GM23338 (cell line): ENCODE data around the gene ART4. TPM values are rescaled to one million over a fixed set of nuclear protein-coding genes. Genes with fewer than 3 reads are reported as not detected.

Experiments used
- ATAC-seq: fragments of 200-7000 bp; cut with Tn5 transposase; 3 replicates; pipeline ENCODE4 v1.9.1; 2020
- DNase-seq: peaks from one replicate; pipeline ENCODE4 v3.0.0-alpha.2; 2015; ENCODE audit warnings: low spot score
- H2AFZ ChIP-seq: fragments of 200-600 bp; sonication (generic); 2 replicates; pipeline ENCODE4 v1.8.0; 2016; ENCODE audit warnings: antibody characterized with exemption, mild to moderate bottlenecking, moderate library complexity
- H3F3A ChIP-seq: fragments of 200-600 bp; sonication (generic); replicated peaks from 2 replicates; pipeline ENCODE4 v1.8.0; 2017; ENCODE audit warnings: antibody characterized with exemption, mixed run types, low read depth
- H3K27ac ChIP-seq: fragments of 200-600 bp; sonication (generic); 2 replicates; pipeline ENCODE4 v1.6.1; 2016; ENCODE audit warnings: low read depth
- H3K27me3 ChIP-seq: fragments of 200-600 bp; sonication (generic); 2 replicates; pipeline ENCODE4 v1.8.0; 2016; ENCODE audit warnings: mild to moderate bottlenecking, mixed run types, moderate library complexity; ENCODE audit not compliant: insufficient read depth
- H3K36me3 ChIP-seq: fragments of 200-600 bp; sonication (generic); 2 replicates; pipeline ENCODE4 v1.8.0; 2016; ENCODE audit warnings: mild to moderate bottlenecking; ENCODE audit not compliant: insufficient read depth
- H3K4me1 ChIP-seq: fragments of 200-600 bp; sonication (generic); 2 replicates; pipeline ENCODE4 v1.8.0; 2016; ENCODE audit warnings: mild to moderate bottlenecking, moderate library complexity; ENCODE audit not compliant: insufficient read depth
- H3K4me2 ChIP-seq: fragments of 200-600 bp; sonication (generic); 2 replicates; pipeline ENCODE4 v1.7.1; 2017; ENCODE audit warnings: mixed run types
- H3K4me3 ChIP-seq: fragments of 200-600 bp; sonication (generic); 2 replicates; pipeline ENCODE4 v1.6.1; 2016; ENCODE audit warnings: mixed run types
- H3K79me2 ChIP-seq: fragments of 200-600 bp; sonication (generic); replicated peaks from 2 replicates; pipeline ENCODE4 v1.8.0; 2017; ENCODE audit warnings: mild to moderate bottlenecking; ENCODE audit not compliant: insufficient read depth
- H3K9me2 ChIP-seq: fragments of 200-600 bp; sonication (generic); 2 replicates; pipeline ENCODE4 v1.8.0; 2017; ENCODE audit not compliant: insufficient read depth
- H4K20me1 ChIP-seq: fragments of 200-600 bp; sonication (generic); replicated peaks from 2 replicates; pipeline ENCODE4 v1.8.0; 2017; ENCODE audit warnings: mild to moderate bottlenecking; ENCODE audit not compliant: insufficient read depth
- H3K27ac Mint-ChIP-seq: 2 replicates; pipeline ENCODE4 v1.8.0; 2020; ENCODE audit warnings: inconsistent platforms, mild to moderate bottlenecking, moderate library complexity, mixed read lengths
- H3K27me3 Mint-ChIP-seq: 3 replicates; pipeline ENCODE4 v1.8.0; 2022; ENCODE audit warnings: low read depth, mild to moderate bottlenecking, moderate library complexity, mixed read lengths, inconsistent platforms; ENCODE audit not compliant: insufficient read depth, poor library complexity
- H3K36me3 Mint-ChIP-seq: 3 replicates; pipeline ENCODE4 v1.8.0; 2021; ENCODE audit warnings: low read depth, mild to moderate bottlenecking, inconsistent platforms, moderate library complexity, mixed read lengths
- H3K4me1 Mint-ChIP-seq: 3 replicates; pipeline ENCODE4 v1.8.0; 2020; ENCODE audit warnings: mild to moderate bottlenecking, inconsistent platforms, mixed read lengths
- H3K4me3 Mint-ChIP-seq: 3 replicates; pipeline ENCODE4 v1.8.0; 2021; ENCODE audit warnings: moderate library complexity, mild to moderate bottlenecking, inconsistent platforms, mixed read lengths
- H3K9me3 Mint-ChIP-seq: 3 replicates; pipeline ENCODE4 v1.8.0; 2020; ENCODE audit warnings: moderate library complexity, mild to moderate bottlenecking, inconsistent platforms, mixed read lengths
- polyA plus RNA-seq: library from polyadenylated mRNA; unstranded; fragments of >200 nt; fragmentation: Nextera tagmentation; extraction: Ambion mirVana; gene quantifications from 2 replicates; pipeline ENCODE4 v1.2.1, GENCODE V29; 2016
- total RNA-seq: library from RNA; depleted of rRNA; stranded (reverse); fragments of >200 nt; shearing (Covaris generic); gene quantifications from 2 replicates; pipeline ENCODE4 v1.2.3, GENCODE V29; 2014
- TF ChIP-seq, protein P1 (sequence below), 2 experiments: fragments of 200-600 bp in 1 of 2; sonication (generic) in 1 of 2; conservative IDR thresholded peaks; 2 replicates each; pipeline versions ENCODE4 v1.5.1 to v1.6.1; 2016 to 2017; ENCODE audit warnings: antibody characterized with exemption in 2 of 2, low read depth in 2 of 2, mild to moderate bottlenecking in 2 of 2, moderate library complexity in 1 of 2
- TF ChIP-seq, protein P2 (sequence below): fragments of 250-450 bp; sonication (Bioruptor Pico); IDR thresholded peaks from 2 replicates; pipeline ENCODE4 v1.5.0; 2020; ENCODE audit warnings: mild to moderate bottlenecking, moderate library complexity

Gene ART4
- total and polyA plus RNA-seq, 2 experiments from 2014 or later = 0.08 TPM; not detected in 1

DNA sequence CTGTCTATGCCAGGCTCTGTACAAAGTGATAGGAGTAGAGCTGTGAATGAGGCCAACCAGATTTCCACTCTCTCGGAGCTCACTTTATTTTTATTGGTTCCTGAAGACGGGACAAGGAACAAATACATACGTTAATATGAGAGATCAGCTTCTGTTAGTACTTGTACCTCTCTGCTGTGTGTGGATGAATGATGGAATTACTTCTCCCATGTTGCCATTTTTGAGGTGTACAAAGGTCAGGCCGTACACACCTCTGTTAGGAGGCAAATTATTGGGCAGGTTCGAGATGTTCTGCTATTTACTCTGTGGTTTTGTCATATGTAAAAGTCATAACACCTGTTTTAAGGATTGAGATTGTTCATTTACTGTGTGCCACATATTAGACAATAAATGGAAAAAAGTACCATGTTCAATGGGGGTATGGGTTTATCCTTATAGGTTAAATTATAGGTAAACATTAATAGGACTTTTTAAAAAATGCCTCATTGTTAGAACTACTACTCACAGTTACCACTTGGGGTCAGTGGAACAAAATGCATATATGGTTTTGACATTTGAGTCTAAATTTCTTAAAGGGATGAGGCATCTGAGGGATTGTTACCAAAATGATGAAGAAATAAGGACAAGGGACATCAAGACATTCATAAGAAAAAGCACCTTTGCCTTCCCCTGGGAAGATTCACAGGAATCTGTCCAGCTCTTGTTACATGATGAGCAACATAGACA is 66.9 kb downstream of the ART4 start:
- H3K9me2 ChIP-seq = no peaks in the 10 kb centered on the region
- peak overlapping the region; percentile 77; the same call in 1 of the 2 replicates for H3K4me2 ChIP-seq
- H3F3A ChIP-seq = no peaks in the 10 kb centered on the region
- TF ChIP-seq, protein P1, sequence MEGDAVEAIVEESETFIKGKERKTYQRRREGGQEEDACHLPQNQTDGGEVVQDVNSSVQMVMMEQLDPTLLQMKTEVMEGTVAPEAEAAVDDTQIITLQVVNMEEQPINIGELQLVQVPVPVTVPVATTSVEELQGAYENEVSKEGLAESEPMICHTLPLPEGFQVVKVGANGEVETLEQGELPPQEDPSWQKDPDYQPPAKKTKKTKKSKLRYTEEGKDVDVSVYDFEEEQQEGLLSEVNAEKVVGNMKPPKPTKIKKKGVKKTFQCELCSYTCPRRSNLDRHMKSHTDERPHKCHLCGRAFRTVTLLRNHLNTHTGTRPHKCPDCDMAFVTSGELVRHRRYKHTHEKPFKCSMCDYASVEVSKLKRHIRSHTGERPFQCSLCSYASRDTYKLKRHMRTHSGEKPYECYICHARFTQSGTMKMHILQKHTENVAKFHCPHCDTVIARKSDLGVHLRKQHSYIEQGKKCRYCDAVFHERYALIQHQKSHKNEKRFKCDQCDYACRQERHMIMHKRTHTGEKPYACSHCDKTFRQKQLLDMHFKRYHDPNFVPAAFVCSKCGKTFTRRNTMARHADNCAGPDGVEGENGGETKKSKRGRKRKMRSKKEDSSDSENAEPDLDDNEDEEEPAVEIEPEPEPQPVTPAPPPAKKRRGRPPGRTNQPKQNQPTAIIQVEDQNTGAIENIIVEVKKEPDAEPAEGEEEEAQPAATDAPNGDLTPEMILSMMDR (conservative IDR thresholded peaks at IDR 0.05; ENCODE audit: low read depth in 2 of 2) = peak in 1 of 2 experiments; percentile 32; a peak in 2 of 4 replicates
- TF ChIP-seq, protein P2, sequence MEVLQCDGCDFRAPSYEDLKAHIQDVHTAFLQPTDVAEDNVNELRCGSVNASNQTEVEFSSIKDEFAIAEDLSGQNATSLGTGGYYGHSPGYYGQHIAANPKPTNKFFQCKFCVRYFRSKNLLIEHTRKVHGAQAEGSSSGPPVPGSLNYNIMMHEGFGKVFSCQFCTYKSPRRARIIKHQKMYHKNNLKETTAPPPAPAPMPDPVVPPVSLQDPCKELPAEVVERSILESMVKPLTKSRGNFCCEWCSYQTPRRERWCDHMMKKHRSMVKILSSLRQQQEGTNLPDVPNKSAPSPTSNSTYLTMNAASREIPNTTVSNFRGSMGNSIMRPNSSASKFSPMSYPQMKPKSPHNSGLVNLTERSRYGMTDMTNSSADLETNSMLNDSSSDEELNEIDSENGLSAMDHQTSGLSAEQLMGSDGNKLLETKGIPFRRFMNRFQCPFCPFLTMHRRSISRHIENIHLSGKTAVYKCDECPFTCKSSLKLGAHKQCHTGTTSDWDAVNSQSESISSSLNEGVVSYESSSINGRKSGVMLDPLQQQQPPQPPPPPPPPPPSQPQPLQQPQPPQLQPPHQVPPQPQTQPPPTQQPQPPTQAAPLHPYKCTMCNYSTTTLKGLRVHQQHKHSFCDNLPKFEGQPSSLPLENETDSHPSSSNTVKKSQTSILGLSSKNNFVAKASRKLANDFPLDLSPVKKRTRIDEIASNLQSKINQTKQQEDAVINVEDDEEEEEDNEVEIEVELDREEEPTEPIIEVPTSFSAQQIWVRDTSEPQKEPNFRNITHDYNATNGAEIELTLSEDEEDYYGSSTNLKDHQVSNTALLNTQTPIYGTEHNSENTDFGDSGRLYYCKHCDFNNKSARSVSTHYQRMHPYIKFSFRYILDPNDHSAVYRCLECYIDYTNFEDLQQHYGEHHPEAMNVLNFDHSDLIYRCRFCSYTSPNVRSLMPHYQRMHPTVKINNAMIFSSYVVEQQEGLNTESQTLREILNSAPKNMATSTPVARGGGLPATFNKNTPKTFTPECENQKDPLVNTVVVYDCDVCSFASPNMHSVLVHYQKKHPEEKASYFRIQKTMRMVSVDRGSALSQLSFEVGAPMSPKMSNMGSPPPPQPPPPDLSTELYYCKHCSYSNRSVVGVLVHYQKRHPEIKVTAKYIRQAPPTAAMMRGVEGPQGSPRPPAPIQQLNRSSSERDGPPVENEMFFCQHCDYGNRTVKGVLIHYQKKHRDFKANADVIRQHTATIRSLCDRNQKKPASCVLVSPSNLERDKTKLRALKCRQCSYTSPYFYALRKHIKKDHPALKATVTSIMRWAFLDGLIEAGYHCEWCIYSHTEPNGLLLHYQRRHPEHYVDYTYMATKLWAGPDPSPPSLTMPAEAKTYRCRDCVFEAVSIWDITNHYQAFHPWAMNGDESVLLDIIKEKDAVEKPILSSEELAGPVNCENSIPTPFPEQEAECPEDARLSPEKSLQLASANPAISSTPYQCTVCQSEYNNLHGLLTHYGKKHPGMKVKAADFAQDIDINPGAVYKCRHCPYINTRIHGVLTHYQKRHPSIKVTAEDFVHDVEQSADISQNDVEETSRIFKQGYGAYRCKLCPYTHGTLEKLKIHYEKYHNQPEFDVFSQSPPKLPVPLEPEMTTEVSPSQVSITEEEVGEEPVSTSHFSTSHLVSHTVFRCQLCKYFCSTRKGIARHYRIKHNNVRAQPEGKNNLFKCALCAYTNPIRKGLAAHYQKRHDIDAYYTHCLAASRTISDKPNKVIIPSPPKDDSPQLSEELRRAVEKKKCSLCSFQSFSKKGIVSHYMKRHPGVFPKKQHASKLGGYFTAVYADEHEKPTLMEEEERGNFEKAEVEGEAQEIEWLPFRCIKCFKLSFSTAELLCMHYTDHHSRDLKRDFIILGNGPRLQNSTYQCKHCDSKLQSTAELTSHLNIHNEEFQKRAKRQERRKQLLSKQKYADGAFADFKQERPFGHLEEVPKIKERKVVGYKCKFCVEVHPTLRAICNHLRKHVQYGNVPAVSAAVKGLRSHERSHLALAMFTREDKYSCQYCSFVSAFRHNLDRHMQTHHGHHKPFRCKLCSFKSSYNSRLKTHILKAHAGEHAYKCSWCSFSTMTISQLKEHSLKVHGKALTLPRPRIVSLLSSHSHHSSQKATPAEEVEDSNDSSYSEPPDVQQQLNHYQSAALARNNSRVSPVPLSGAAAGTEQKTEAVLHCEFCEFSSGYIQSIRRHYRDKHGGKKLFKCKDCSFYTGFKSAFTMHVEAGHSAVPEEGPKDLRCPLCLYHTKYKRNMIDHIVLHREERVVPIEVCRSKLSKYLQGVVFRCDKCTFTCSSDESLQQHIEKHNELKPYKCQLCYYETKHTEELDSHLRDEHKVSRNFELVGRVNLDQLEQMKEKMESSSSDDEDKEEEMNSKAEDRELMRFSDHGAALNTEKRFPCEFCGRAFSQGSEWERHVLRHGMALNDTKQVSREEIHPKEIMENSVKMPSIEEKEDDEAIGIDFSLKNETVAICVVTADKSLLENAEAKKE (CRISPR knock-in tag) = no peak
- H3K27ac ChIP-seq = no peak overlapping the region
- H3K4me1 ChIP-seq = peaks cover 28% of the 10 kb centered on the region
- ATAC-seq (no peak), DNase-seq (no peak)
- Mint-ChIP-seq H3K4me1 (peaks cover 37% of the 10 kb centered on the region), H3K27ac (no peak overlapping the region), H3K9me3 (no peaks in the 10 kb centered on the region), H3K36me3 (no peaks in the 10 kb centered on the region), H3K4me3 (peak overlapping the region; percentile 98), H3K27me3 (peaks cover 18% of the 10 kb centered on the region)
- no peaks in the 10 kb centered on the region for H3K27me3 ChIP-seq
- H2AFZ ChIP-seq = no peak overlapping the region
- peak overlapping the region; percentile 73; the same call in 1 of the 2 replicates for H3K4me3 ChIP-seq
- H4K20me1 ChIP-seq = peaks cover 5% of the 10 kb centered on the region; the same call in 1 of the 2 replicates
- peaks cover 9% of the 10 kb centered on the region for H3K79me2 ChIP-seq
- no peaks in the 10 kb centered on the region for H3K36me3 ChIP-seq
